Vagina (tissue), 2 donors: ENCODE results near the gene MATR3.

Experiments
- POLR2A ChIP-seq, 2 donors: fragments of 450-650 bp; IDR thresholded peaks; one replicate each; pipeline ENCODE4 v1.6.1; 2017; ENCODE audit warnings: antibody characterized with exemption in 2 of 2, mild to moderate bottlenecking in 2 of 2, moderate library complexity in 2 of 2
- POLR2AphosphoS5 ChIP-seq, 2 donors: sonication (generic); formaldehyde crosslinking; IDR thresholded peaks; one replicate each; pipeline ENCODE4 v1.9.0; 2017; ENCODE audit warnings: antibody characterized with exemption in 2 of 2, mild to moderate bottlenecking in 2 of 2, low read depth in 1 of 2; ENCODE audit not compliant: insufficient read depth in 1 of 2
- TF ChIP-seq, protein P1 (sequence below), 3 experiments: fragments of 450-650 bp in 2 of 3; fragments of 200-600 bp in 1 of 3; sonication (generic) in 1 of 3; IDR thresholded peaks; one replicate each; pipeline ENCODE4 v1.5.1; 2017 to 2019; ENCODE audit warnings: antibody characterized with exemption in 3 of 3, mild to moderate bottlenecking in 2 of 3, moderate library complexity in 2 of 3

DNA sequence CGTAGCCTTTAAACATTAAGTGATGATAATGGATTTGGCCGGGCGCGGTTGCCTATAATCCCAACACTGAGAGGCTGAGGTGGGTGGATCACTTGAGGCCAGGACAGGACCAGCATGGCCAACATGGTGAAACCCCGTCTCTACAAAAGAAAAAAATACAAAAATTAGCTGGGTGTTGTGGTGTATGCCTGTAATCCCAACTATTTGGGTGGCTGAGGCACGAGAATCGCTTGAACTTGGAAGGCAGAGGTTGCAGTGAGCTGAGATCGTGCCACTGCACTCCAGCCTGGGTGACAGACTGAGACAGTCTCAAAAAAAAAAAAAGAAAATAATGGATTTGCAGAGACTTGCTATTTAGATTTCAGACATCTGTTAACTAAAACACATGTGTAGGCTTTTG lies 9.2 kb upstream of the MATR3 start:
- TF ChIP-seq, protein P1, sequence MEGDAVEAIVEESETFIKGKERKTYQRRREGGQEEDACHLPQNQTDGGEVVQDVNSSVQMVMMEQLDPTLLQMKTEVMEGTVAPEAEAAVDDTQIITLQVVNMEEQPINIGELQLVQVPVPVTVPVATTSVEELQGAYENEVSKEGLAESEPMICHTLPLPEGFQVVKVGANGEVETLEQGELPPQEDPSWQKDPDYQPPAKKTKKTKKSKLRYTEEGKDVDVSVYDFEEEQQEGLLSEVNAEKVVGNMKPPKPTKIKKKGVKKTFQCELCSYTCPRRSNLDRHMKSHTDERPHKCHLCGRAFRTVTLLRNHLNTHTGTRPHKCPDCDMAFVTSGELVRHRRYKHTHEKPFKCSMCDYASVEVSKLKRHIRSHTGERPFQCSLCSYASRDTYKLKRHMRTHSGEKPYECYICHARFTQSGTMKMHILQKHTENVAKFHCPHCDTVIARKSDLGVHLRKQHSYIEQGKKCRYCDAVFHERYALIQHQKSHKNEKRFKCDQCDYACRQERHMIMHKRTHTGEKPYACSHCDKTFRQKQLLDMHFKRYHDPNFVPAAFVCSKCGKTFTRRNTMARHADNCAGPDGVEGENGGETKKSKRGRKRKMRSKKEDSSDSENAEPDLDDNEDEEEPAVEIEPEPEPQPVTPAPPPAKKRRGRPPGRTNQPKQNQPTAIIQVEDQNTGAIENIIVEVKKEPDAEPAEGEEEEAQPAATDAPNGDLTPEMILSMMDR (IDR thresholded peaks at IDR 0.05), result no peak
- no peak for TF ChIP-seq POLR2A (IDR thresholded peaks at IDR 0.05)
- TF ChIP-seq POLR2AphosphoS5 (IDR thresholded peaks at IDR 0.05; ENCODE audit: insufficient read depth in 1 of 2, low read depth in 1 of 2), result no peak
